ENCODE data around the gene GNPTAB. TPM values are rescaled to one million over a fixed set of nuclear protein-coding genes. Genes with fewer than 3 reads are reported as not detected.
A peak's percentile ranks its signal among the peaks of the same experiment; 100 is the strongest.

Gene GNPTAB
- total RNA-seq, 1 donor from 2014 or later, result 24.7 TPM

DNA sequence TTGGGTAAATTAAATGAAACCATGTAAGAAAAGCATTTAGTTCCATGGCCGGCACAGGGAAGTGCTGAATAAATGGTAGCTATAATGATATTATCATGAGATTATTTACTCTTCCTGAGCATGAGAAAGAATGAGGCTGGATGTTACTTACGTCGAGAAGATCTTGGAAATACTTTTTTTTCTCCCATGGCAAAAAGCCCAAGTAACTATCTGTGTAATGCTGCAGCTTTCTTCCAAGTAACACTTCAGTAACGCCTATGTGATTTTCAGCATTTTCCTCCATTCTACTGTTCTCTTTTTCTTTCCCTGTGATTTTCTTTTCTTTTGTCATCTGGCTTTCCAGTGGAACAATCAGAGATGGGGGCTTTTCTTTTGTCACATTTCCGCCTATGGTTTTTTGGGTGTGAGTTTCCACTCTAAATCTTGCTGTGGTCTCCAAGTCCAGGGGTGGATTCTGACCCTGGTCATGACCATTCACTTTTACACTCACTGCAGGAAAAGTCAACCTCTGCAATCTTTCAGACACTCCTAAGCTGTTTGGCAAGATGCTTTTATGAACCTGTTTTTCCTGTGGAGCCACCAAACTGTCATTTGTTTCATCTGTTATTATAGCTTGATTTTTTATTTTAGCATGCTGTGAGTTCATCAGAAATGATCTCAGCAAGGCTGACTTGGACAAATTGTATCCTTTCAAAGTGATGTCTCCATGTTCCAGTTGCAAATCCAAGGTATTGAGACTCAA lies 66.5 kb downstream of the GNPTAB start:
- no peak for DNase-seq (ENCODE audit: low read depth)
- H3K4me3 ChIP-seq (ENCODE audit: low read depth, low read length), result no peak overlapping the region
- TF ChIP-seq, protein P1, sequence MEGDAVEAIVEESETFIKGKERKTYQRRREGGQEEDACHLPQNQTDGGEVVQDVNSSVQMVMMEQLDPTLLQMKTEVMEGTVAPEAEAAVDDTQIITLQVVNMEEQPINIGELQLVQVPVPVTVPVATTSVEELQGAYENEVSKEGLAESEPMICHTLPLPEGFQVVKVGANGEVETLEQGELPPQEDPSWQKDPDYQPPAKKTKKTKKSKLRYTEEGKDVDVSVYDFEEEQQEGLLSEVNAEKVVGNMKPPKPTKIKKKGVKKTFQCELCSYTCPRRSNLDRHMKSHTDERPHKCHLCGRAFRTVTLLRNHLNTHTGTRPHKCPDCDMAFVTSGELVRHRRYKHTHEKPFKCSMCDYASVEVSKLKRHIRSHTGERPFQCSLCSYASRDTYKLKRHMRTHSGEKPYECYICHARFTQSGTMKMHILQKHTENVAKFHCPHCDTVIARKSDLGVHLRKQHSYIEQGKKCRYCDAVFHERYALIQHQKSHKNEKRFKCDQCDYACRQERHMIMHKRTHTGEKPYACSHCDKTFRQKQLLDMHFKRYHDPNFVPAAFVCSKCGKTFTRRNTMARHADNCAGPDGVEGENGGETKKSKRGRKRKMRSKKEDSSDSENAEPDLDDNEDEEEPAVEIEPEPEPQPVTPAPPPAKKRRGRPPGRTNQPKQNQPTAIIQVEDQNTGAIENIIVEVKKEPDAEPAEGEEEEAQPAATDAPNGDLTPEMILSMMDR (conservative IDR thresholded peaks at IDR 0.05; ENCODE audit: low read depth, low read length), result no peak

DNA sequence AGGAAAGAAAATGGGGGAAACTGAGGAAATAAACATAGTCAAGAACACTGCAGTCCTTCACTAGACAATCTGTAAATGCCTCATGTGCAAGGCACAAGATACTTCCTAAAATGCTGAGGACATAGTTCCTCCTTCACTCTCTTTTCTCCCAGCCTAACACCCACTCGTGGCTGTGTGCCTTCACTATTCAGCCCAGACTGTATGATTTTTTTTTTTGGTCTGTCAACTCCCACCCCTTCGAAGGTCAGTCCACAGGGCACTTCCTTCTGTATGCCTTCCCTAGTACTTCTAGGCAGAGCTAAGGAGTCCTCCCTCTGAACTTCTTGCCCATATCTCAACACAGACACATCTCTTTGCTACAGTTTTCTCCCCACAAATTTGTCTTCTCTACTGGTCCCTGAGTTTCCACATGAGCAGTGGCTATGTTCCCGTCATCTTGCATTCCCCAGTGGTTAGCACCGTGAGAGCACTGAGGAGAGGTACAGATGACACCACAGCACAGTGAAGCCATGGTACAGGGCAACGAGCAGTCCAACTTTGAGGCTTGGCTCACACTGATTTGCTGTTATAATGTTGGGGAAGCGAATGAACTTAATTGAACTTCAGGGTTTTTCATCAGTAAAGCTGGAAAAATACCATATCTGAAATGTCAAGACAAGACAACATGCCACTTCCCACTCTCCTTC lies 67.4 kb downstream of the GNPTAB start:
- TF ChIP-seq, protein P1 (conservative IDR thresholded peaks at IDR 0.05; ENCODE audit: low read depth, low read length), result no peak
- H3K4me3 ChIP-seq (ENCODE audit: low read depth, low read length), result no peak overlapping the region
- no peak for DNase-seq (ENCODE audit: low read depth)

GRCh38 chr12:101761781-101762180 lies 69.0 kb downstream of the GNPTAB start:
- no peak for DNase-seq (ENCODE audit: low read depth)

DNA sequence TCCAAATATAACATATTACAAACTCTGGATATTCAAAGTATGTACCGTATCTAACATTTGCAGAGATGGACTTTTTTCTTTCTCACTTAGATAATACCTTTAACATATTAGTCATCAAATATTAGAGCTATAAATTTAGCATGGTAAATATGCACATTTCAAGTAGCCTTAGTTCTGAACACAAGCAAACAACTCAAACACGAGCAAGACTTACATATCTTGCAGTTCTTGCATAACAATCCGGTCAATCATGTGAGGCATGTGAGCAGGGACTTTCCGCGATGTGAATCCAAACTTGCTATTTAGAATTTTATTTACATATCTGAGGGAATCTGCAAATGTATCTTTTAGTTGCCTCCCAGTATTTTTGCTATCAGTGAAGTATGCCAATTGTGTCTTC lies 69.4 kb downstream of the GNPTAB start:
- TF ChIP-seq, protein P1 (conservative IDR thresholded peaks at IDR 0.05; ENCODE audit: low read depth, low read length), result no peak
- no peak for DNase-seq (ENCODE audit: low read depth)
- no peak overlapping the region for H3K4me3 ChIP-seq (ENCODE audit: low read depth, low read length)

More at GRCh38 chr12:101761781-101762180, 69.0 kb downstream of the GNPTAB start:
- H3K4me3 ChIP-seq (ENCODE audit: low read depth, low read length), result no peak overlapping the region
- TF ChIP-seq, protein P1 (conservative IDR thresholded peaks at IDR 0.05; ENCODE audit: low read depth, low read length), result no peak

GRCh38 chr12:101759396-101760047 lies 71.2 kb downstream of the GNPTAB start:
- no peak for DNase-seq (ENCODE audit: low read depth)
- no peak overlapping the region for H3K4me3 ChIP-seq (ENCODE audit: low read depth, low read length)
- TF ChIP-seq, protein P1 (conservative IDR thresholded peaks at IDR 0.05; ENCODE audit: low read depth, low read length), result peak; percentile 79

DNA sequence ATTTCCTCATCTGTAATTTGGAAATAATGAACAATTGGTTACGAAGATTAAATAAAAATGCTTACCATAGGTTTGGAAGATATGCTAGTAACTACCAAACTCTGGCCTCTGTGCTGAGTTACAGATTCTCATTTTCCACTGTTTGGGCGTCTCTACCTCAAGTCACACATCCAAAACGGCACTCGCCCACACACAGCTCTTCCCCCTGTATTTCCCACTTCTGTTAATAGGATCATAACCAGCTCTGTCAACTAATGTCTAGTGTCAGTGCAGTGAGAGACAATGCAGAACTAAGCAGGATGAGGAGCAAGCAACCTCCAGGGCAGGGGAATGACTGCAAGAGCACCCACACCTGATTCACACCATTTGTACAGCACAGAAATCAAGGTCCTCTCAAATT lies 80.6 kb downstream of the GNPTAB start:
- TF ChIP-seq, protein P1 (conservative IDR thresholded peaks at IDR 0.05; ENCODE audit: low read depth, low read length), result no peak
- DNase-seq (ENCODE audit: low read depth), result no peak
- no peak overlapping the region for H3K4me3 ChIP-seq (ENCODE audit: low read depth, low read length)
